Left ventricle myocardium inferior (tissue), 1 donor: ENCODE measurements around the gene HBA2. TPM values are rescaled to one million over a fixed set of nuclear protein-coding genes. Genes with fewer than 3 reads are reported as not detected.
"Not testable (repeated sequence)": the region's sequence is repeated elsewhere in the genome, so short reads cannot be mapped to it uniquely, and the experiment has no call there.

ENCODE experiments used
- DNase-seq: peaks from one replicate; pipeline ENCODE4 v3.0.0-alpha.2; 2020
- H3K27ac ChIP-seq: fragments of 200-600 bp; replicated peaks from 2 replicates; pipeline ENCODE4 v1.8.0; 2021
- H3K27me3 ChIP-seq: fragments of 200-600 bp; 2 replicates; pipeline ENCODE4 v1.8.0; 2021; ENCODE audit warnings: low read depth
- H3K36me3 ChIP-seq: fragments of 200-600 bp; 2 replicates; pipeline ENCODE4 v1.8.0; 2021
- H3K4me1 ChIP-seq: fragments of 200-600 bp; 2 replicates; pipeline ENCODE4 v1.8.0; 2021
- H3K4me3 ChIP-seq: fragments of 200-600 bp; 2 replicates; pipeline ENCODE4 v1.8.0; 2021; ENCODE audit warnings: mild to moderate bottlenecking, moderate library complexity
- H3K9me3 ChIP-seq: fragments of 200-600 bp; replicated peaks from 2 replicates; pipeline ENCODE4 v1.8.0; 2021
- CTCF ChIP-seq: fragments of 200-600 bp; IDR thresholded peaks from 2 replicates; pipeline ENCODE4 v1.8.0; 2021; ENCODE audit warnings: antibody characterized with exemption, mild to moderate bottlenecking, borderline replicate concordance
- intact Hi-C: fragments of 100-400 bp; cut with micrococcal nuclease; formaldehyde crosslinking; loops from one replicate; pipeline ENCODE4 v1.11.0; 2022
- total RNA-seq: library from RNA; stranded (reverse); fragmentation: NEBNext Ultra II Directional; extraction: Animal tissue kit (Norgen Biotek cat#: 25700); gene quantifications from one replicate; pipeline ENCODE4 v1.2.1, GENCODE V29; 2021
- donor health status: DM: no; HTN: yes; CAD: no; lungs with severe emphysema.

HBA2 gene
- total RNA-seq, 1 donor from 2014 or later: 59.1 TPM

GRCh38 chr16:143456-143855 is 29.2 kb upstream of the HBA2 start:
- intact Hi-C loops: no loop called here
- no peaks in the 10 kb centered on the region for H3K36me3 ChIP-seq
- no peak for DNase-seq
- no peak overlapping the region for H3K27ac ChIP-seq
- no peak for TF ChIP-seq CTCF
- H3K4me3 ChIP-seq: no peak overlapping the region
- H3K27me3 ChIP-seq: peaks cover 46% of the 10 kb centered on the region
- H3K9me3 ChIP-seq: no peaks in the 10 kb centered on the region
- peaks cover 7% of the 10 kb centered on the region for H3K4me1 ChIP-seq

GRCh38 chr16:144797-145252 is 27.9 kb upstream of the HBA2 start:
- no peak for TF ChIP-seq CTCF
- H3K4me3 ChIP-seq: no peak overlapping the region
- H3K36me3 ChIP-seq: no peaks in the 10 kb centered on the region
- DNase-seq: no peak
- no peaks in the 10 kb centered on the region for H3K9me3 ChIP-seq
- peaks cover 53% of the 10 kb centered on the region for H3K27me3 ChIP-seq
- intact Hi-C loops: no loop called here
- no peak overlapping the region for H3K27ac ChIP-seq
- H3K4me1 ChIP-seq: no peaks in the 10 kb centered on the region

- no peaks in the 10 kb centered on the region for H3K4me1 ChIP-seq
- H3K4me3 ChIP-seq: no peak overlapping the region
- DNase-seq: no peak
- no peak for TF ChIP-seq CTCF
- H3K27ac ChIP-seq: no peak overlapping the region
- H3K27me3 ChIP-seq: peaks cover 63% of the 10 kb centered on the region
- intact Hi-C loops: no loop called here
- no peaks in the 10 kb centered on the region for H3K9me3 ChIP-seq
- no peaks in the 10 kb centered on the region for H3K36me3 ChIP-seq
Observed at GRCh38 chr16:146646-147045, 26.0 kb upstream of the HBA2 start.

- Histone ChIP-seq H3K27me3 (peaks cover 51% of the 10 kb centered on the region), H3K4me1 (peaks cover under 1% of the 10 kb centered on the region), H3K27ac (no peak overlapping the region), H3K4me3 (no peak overlapping the region), H3K9me3 (no peaks in the 10 kb centered on the region), H3K36me3 (no peaks in the 10 kb centered on the region)
- no peak for TF ChIP-seq CTCF
- no peak for DNase-seq
- intact Hi-C loops: no loop called here
Observed at GRCh38 chr16:149024-149660, 23.5 kb upstream of the HBA2 start.

- Histone ChIP-seq H3K36me3 (no peaks in the 10 kb centered on the region), H3K4me1 (peaks cover 10% of the 10 kb centered on the region), H3K4me3 (no peak within 1 kb of the TSS), H3K27me3 (peaks cover 58% of the 10 kb centered on the region), H3K27ac (no peak within 1 kb of the TSS), H3K9me3 (no peaks in the 10 kb centered on the region)
- DNase-seq: no peak
- intact Hi-C loops: no loop called here
- TF ChIP-seq CTCF: no peak
Observed at GRCh38 chr16:152141-153128, 20.2 kb upstream of the HBA2 start, which contains the start of gene HBZ. Gene HBZ (plus strand): TSS chr16:152644. CDS start chr16:152910, 266 bp downstream.

GRCh38 chr16:153129-153521 is 19.6 kb upstream of the HBA2 start:
- H3K4me3 ChIP-seq, H3K9me3 ChIP-seq, H3K27ac ChIP-seq, DNase-seq, H3K36me3 ChIP-seq, intact Hi-C loops: not testable (repeated sequence)
- H3K4me1 ChIP-seq: peaks cover 10% of the 10 kb centered on the region
- peaks cover 60% of the 10 kb centered on the region for H3K27me3 ChIP-seq

GRCh38 chr16:153550-154216 is 19.0 kb upstream of the HBA2 start:
- intact Hi-C loops, H3K4me3 ChIP-seq, H3K36me3 ChIP-seq, H3K27ac ChIP-seq, H3K9me3 ChIP-seq, DNase-seq: not testable (repeated sequence)
- H3K4me1 ChIP-seq: peaks cover 10% of the 10 kb centered on the region
- H3K27me3 ChIP-seq: peaks cover 60% of the 10 kb centered on the region
